ENCODE measurements around the gene HSPA12B.

DNA sequence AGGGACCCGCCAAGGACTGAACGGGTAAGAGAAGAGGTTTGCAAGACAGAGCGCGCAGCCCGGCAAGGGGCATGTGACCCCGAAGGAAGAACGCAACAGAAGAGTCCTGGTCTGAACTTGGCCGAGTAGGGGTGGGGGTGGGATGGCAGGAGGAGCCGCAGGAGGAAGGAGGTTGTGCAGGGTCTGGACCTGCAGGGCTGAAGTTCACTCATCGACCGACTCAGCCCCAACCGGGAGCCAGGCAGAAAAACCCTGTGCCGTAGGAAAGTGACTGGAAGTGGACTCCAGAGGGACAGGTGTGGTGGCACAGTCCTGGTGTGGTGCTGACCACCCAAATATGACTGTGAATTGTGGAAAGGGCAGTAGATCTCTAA lies 19.9 kb downstream of the HSPA12B start:
- TF ChIP-seq CTCF (conservative IDR thresholded peaks at IDR 0.05; ENCODE audit: low read depth, low read length) = no peak
- TF ChIP-seq EZH2 (IDR thresholded peaks at IDR 0.05; ENCODE audit: borderline replicate concordance, low read depth, low read length, poor library complexity, severe bottlenecking) = no peak

Data from A673 (cell line).